RCC 7860 (cell line): Measurements from ENCODE around the gene ARX.
A peak's percentile ranks its signal among the peaks of the same experiment; 100 is the strongest.

Experiments
- DNase-seq: peaks from one replicate; pipeline ENCODE4 v3.0.0-alpha.2; 2015; ENCODE audit warnings: low spot score
- FAIRE-seq: peaks from 2 replicates; lab custom pipeline; 2012; peaks lifted over from hg19 to GRCh38; lab: Jason Lieb, UNC

The ARX gene

GRCh38 chrX:25015486-25016360 lies at the start of gene ARX:
Gene ARX, minus strand, starts transcription at chrX:25015965. Its CDS starts 228 bp downstream, at chrX:25015737.
- no peak for FAIRE-seq
- DNase-seq: no peak

DNA sequence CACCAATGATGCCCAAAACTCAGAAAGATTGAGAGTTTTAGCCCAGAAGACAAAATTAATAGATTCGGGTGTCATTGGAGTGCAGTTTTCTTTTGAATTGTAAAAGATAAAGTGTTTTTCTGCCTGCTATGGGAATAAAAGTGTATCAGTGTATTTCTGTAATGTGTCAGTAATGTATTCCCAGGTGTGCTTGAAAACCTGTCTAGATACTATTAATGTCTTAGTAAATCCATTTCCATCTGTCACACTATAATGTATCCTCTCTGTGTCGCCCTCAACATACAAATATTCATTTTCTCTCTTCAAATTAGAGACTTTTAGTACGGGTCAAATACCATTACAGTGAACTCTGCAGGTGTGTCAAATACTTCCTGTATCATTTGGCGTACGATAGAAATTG lies 43.5 kb upstream of the ARX start:
- FAIRE-seq (no peak), DNase-seq (no peak)

DNA sequence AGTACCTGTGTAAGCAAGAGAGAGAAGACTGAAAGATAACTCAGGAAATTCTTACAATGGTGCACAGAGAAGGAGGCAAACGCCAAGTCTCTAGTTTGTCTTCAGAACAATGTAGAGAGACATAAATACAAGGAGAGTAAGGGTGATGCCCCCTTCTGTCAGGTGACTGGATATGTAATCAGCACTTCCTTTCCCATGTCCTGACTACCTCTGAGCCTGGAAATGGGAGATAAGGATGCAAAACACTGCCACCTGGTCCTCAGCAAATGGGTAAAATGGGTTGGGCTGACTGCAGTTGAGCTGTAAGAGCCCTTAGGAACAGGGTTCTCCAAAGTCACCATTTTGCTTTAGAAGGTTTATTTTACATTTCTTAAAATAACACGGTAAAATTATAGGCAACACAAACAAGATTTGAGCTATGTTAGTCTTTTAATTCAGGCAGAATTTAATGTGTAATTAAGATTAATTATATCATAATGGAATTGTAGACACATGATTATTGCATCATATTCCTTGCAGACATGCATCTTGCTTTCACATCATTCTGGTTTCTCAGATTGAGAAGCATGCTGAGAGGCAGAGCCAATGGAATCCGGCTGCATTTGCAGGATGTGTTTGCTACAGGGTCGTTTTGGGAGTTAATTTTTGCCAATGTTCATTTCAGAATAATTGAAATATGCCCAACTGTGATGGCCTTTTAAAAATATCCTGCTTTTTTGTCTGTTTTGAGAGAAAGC lies 37.2 kb upstream of the ARX start:
- FAIRE-seq: no peak
- no peak for DNase-seq

GRCh38 chrX:25049971-25050370 lies 34.2 kb upstream of the ARX start:
- no peak for FAIRE-seq

DNA sequence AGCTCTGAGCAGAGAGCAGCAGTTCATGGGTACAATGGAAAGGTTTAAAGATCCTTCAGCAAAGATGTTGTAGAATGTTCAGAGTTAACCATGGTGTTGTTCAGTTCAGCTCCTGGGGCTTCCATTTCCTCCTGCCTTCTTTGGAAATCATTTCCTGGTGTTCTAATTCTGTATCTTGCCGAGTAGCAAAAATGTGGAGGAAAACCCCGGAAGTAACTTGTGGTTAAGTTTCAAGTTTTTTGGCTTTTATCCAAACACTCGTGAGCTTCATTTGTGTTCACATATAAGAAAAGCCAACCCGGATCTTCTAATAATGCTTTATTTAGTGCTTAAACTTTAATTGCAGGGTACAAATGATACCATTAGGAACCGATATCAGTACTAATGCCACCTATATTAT lies 33.6 kb upstream of the ARX start:
- DNase-seq (peak; percentile 4), FAIRE-seq (no peak)

More at GRCh38 chrX:25049971-25050370, 34.2 kb upstream of the ARX start:
- DNase-seq: no peak

DNA sequence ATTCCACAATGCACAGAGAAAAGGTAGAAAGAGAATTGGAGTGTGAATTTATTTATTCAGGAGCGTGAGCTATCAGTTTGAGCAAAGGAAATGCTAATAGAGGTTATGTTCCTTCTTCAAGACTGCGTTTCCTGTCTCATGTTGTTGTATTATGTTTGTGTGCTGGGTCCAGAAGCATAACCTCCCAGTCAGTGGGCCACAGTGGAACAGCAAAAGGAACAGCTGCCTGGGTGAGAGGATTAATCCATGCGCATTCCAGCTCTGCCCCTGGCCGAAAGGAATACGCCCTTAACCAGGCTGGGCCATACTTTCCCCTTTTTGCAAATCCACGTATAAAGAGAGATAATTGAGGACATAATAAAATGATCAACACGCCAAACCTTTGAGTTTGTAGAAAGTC lies 32.4 kb upstream of the ARX start:
- no peak for FAIRE-seq
- DNase-seq: no peak

GRCh38 chrX:25043192-25043591 lies 27.4 kb upstream of the ARX start:
- no peak for FAIRE-seq
- no peak for DNase-seq

DNA sequence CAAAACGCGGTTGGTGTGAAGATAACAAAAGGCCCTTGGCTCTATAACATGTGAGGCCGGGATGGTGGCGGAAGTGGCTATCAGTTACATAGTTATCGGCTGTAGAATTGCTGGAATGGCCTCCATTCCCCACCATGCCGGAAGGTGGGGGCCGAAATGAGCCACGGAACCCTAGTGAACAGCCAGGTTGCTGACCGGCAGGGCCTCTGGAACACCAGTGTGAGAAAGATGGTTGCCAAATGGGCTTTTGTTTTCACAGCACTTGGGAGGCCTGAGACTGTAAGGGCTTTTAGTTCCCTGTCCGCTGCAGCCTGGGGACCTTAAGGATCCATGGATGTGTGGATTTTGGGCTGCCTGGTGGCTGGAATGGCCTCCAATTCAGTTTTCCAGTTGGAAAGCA lies 23.3 kb upstream of the ARX start:
- FAIRE-seq (no peak), DNase-seq (no peak)

GRCh38 chrX:25034889-25035288 lies 19.1 kb upstream of the ARX start:
- DNase-seq: peak; percentile 23
- no peak for FAIRE-seq

GRCh38 chrX:25029288-25029825 lies 13.6 kb upstream of the ARX start:
- no peak for FAIRE-seq
- no peak for DNase-seq

GRCh38 chrX:25028726-25029125 lies 13.0 kb upstream of the ARX start:
- FAIRE-seq (no peak), DNase-seq (peak; percentile 4)

GRCh38 chrX:25026576-25026975 lies 10.8 kb upstream of the ARX start:
- no peak for DNase-seq

DNA sequence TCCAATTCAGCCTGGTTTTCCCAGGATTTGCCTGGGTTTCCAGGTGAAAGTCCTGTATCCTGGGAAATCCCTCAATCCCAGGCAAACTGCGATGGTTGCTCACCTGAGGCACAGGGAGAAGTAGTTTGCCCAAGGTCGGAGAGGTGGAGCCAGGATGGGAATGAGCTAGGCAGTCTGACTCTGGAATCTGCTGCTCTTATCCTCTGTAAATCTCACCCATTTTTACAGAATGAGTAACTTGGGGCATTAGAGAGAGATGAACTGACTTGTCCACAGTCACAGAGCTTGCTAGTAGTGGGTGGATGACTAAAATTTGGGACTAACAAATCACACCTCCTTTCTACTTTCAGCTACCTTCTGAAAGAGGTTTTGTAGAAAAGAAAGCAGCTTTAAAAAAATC lies 9.8 kb upstream of the ARX start:
- DNase-seq (no peak), FAIRE-seq (no peak)

More at GRCh38 chrX:25026576-25026975, 10.8 kb upstream of the ARX start:
- no peak for FAIRE-seq

DNA sequence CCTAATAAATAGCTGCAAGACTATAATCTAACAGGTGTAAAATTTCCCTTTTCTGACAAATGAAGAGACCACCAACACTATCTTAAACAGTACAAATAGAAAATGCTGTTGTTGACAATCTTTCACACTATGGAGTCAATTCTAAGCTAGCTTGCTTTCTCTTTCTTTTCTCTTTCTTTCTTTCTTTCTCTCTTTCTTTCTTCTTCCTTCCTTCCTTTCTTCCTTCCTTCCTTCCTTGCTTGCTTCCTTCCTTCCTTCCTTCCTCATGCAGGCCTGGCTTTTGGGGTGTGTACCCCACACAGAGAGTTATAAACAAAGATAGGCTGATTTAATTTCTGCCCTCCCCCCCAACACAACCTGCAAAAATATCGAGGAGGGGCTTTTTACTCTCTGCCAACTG lies 8.1 kb upstream of the ARX start:
- no peak for FAIRE-seq
- no peak for DNase-seq

GRCh38 chrX:25022499-25023325 lies 6.9 kb upstream of the ARX start:
- no peak for DNase-seq
- FAIRE-seq: no peak

DNA sequence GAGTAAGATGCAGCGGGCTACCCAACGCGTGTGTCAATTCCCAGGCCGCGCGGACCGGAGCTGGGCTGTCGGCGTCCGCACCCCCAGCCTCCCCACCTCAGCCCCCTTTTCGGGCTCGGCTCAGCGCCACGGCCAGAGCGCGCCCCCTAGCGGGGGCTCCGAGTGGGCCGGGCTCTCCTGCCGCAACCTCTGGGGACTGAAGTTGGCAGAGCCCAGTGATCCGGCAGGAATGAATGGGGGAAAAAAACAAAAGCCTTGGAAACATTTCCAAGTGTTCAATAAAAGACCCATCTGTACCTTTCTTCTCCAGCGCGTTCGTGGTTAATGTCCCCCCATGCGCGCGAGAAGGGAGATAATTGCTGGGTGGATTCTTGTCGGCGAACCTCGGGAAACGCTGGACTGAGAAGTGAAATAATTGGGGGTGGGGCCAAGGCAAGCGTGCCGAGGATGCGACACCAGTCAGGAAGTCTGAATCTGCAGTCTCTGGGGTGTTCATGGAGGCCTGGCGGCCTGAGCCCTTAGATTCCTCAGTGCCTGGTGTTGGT lies 5.2 kb upstream of the ARX start:
- FAIRE-seq: no peak
- DNase-seq: no peak

- DNase-seq (no peak), FAIRE-seq (no peak)
Observed at GRCh38 chrX:25020391-25020904, 4.7 kb upstream of the ARX start.

DNA sequence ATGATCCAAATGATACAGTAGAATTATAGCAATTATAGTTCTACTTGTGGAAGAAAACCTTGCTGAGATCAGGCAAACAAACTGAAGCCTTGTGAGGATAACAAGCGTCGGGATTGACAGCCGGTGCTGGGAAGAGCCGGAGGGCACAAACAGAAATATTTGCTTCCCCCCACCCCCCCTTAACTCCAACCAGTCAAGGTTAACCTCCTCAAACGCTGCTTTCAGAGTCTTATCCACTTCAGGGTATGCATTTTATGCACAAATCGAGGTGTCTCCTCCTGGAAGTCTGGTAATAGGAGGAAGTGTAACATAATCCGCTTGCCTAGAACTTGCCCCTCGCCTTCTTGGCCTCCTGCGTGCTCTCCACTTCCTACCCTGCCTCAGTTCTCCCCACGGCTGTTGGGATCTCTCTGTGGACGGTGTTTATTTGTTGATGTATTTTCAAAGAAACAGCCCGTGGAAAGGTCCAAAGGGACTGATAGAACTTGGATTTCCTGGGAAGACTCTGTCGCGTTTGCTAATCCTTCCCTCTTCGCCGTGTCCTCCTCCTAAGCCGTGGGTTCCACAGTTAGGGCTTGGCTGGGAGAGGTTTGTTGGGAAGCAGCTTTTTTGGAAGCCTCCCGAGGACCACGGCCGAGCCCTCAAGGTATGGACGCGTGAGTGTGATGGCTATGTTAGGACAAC lies 4.1 kb upstream of the ARX start:
- DNase-seq: no peak
- no peak for FAIRE-seq

DNA sequence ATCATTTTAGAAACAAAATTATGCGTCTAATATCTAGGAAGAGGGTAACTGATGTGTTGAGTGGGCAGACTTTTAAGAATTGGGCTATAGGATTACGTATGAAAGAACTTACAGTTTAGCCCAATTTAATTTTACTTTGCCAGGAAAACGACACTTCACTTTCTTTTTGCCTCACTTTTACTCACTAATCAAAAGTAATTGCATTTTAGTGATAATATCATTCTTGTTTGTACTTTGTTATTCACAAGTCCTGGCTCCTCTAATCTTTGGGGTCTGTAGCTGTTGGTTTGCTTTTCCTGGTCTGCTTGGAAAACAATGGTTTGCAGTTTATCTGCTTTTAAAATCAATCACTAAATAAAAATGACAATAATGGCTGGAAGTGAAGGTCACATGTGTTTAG lies 2.9 kb upstream of the ARX start:
- FAIRE-seq (no peak), DNase-seq (no peak)
